Measurements from ENCODE around the gene MARCHF9. TPM values are rescaled to one million over a fixed set of nuclear protein-coding genes. Genes with fewer than 3 reads are reported as not detected.

MARCHF9 gene
- total RNA-seq, 1 donor from 2014 or later = 19.2 TPM

- no peak for TF ChIP-seq CTCF (IDR thresholded peaks at IDR 0.05)
- Mint-ChIP-seq H3K4me1 (ENCODE audit: unreplicated experiment) (no peaks in the 10 kb centered on the region), H3K9me3 (ENCODE audit: unreplicated experiment) (no peaks in the 10 kb centered on the region), H3K27me3 (ENCODE audit: unreplicated experiment) (no peaks in the 10 kb centered on the region), H3K4me3 (ENCODE audit: unreplicated experiment) (no peak overlapping the region), H3K36me3 (ENCODE audit: unreplicated experiment) (peaks cover 10% of the 10 kb centered on the region), H3K27ac (ENCODE audit: unreplicated experiment) (no peak overlapping the region)
- DNase-seq (ENCODE audit: extremely low spot score, unreplicated experiment) = no peak
These were observed 53.4 kb downstream of the MARCHF9 start for GRCh38 chr12:57808351-57808750.

- Mint-ChIP-seq H3K36me3 (ENCODE audit: unreplicated experiment) (peaks cover 10% of the 10 kb centered on the region), H3K27ac (ENCODE audit: unreplicated experiment) (no peak overlapping the region), H3K9me3 (ENCODE audit: unreplicated experiment) (no peaks in the 10 kb centered on the region), H3K27me3 (ENCODE audit: unreplicated experiment) (no peaks in the 10 kb centered on the region), H3K4me3 (ENCODE audit: unreplicated experiment) (no peak overlapping the region), H3K4me1 (ENCODE audit: unreplicated experiment) (no peaks in the 10 kb centered on the region)
- TF ChIP-seq CTCF (IDR thresholded peaks at IDR 0.05) = no peak
- DNase-seq (ENCODE audit: extremely low spot score, unreplicated experiment) = no peak
These were observed 54.5 kb downstream of the MARCHF9 start for GRCh38 chr12:57809425-57809824.

Small RNAs within 50 kb of the gene (microRNA-seq; reads per million reads assigned to microRNA genes)
- not detected for gene MIR6759 (ENCODE audit: unreplicated experiment)

Other genes with a start within 250 kb of the MARCHF9 start
- gene DDIT3, start 234.6 kb upstream of the MARCHF9 start, total RNA-seq = 89.9 and 95.7 TPM in 2 replicates
- gene MBD6, start 232.3 kb upstream of the MARCHF9 start, total RNA-seq = 104 and 105 TPM in 2 replicates
- gene DCTN2, start 207.9 kb upstream of the MARCHF9 start, total RNA-seq = 149 and 155 TPM in 2 replicates
- gene KIF5A, start 205.1 kb upstream of the MARCHF9 start, total RNA-seq = 0.43 and 0.73 TPM in 2 replicates
- gene PIP4K2C, start 163.9 kb upstream of the MARCHF9 start, total RNA-seq = 30.4 and 34.9 TPM in 2 replicates
- 26.5 and 29.9 TPM in 2 replicates for gene DTX3, start 150.3 kb upstream of the MARCHF9 start, total RNA-seq
- gene ARHGEF25, start 143.7 kb upstream of the MARCHF9 start, total RNA-seq = 25.8 and 27.6 TPM in 2 replicates
- gene B4GALNT1, start 121.9 kb upstream of the MARCHF9 start, total RNA-seq = 5.6 and 6.9 TPM in 2 replicates
- gene OS9, start 61.0 kb upstream of the MARCHF9 start, total RNA-seq = 338 and 363 TPM in 2 replicates
- gene AGAP2, start 16.4 kb upstream of the MARCHF9 start, total RNA-seq = 2.4 and 2.6 TPM in 2 replicates
- gene TSPAN31, start 10.1 kb upstream of the MARCHF9 start, total RNA-seq = 36.2 and 37.4 TPM in 2 replicates
- 137 and 142 TPM in 2 replicates for gene CDK4, start 2.8 kb upstream of the MARCHF9 start, total RNA-seq
- 1.7 and 2.3 TPM in 2 replicates for gene CYP27B1, start 12.0 kb downstream of the MARCHF9 start, total RNA-seq
- 22.3 and 23.9 TPM in 2 replicates for gene METTL1, start 17.0 kb downstream of the MARCHF9 start, total RNA-seq
- 9.8 and 11.8 TPM in 2 replicates for gene EEF1AKMT3, start 17.5 kb downstream of the MARCHF9 start, total RNA-seq
- gene TSFM, start 27.7 kb downstream of the MARCHF9 start, total RNA-seq = 23.6 and 28.5 TPM in 2 replicates
- 4.7 and 6.0 TPM in 2 replicates for gene AVIL, start 63.6 kb downstream of the MARCHF9 start, total RNA-seq
- gene CTDSP2, start 91.6 kb downstream of the MARCHF9 start, total RNA-seq = 171 and 179 TPM in 2 replicates
- 2.6 and 3.2 TPM in 2 replicates for gene ATP23, start 186.5 kb downstream of the MARCHF9 start, total RNA-seq